Measurements from ENCODE around the gene RAB3IL1. TPM values are rescaled to one million over a fixed set of nuclear protein-coding genes. Genes with fewer than 3 reads are reported as not detected.
A peak's percentile ranks its signal among the peaks of the same experiment; 100 is the strongest.
"Not testable (repeated sequence)": the region's sequence is repeated elsewhere in the genome, so short reads cannot be mapped to it uniquely, and the experiment has no call there.

The RAB3IL1 gene
- total and polyA plus RNA-seq, 9 of the 15 experiments (the other 6 are each of a cell fraction or from before 2014, with no cell fraction given): 0.15 to 42.6 (median 15.5) TPM

GRCh38 chr11:61964666-61965271 is 47.4 kb upstream of the RAB3IL1 start:
- Histone ChIP-seq H3K36me3 (ENCODE audit: control insufficient read depth, insufficient read depth, low read length) (peaks cover 39% of the 10 kb centered on the region), H3K27ac (ENCODE audit: extremely low read depth, low read depth, low read length) (peak overlapping the region; percentile 40; the same call in 2 of the 3 replicates), H3K4me3 (peak overlapping the region; percentile 80), H3K4me2 (ENCODE audit: insufficient read depth, low read length) (peak overlapping the region; percentile 96), H3K79me2 (ENCODE audit: control insufficient read depth, insufficient read depth, low read length) (peaks cover 64% of the 10 kb centered on the region), H3K4me1 (replicated peaks in 1 of 2; ENCODE audit: control insufficient read depth in 2 of 2, insufficient read depth in 2 of 2, low read length in 2 of 2) (peaks cover 40 to 45% of the 10 kb centered on the region in 2 experiments), H3K9ac (ENCODE audit: insufficient read depth in 1 of 2, low read depth in 2 of 2, low read length in 2 of 2) (peak overlapping the region in 1 of 2 experiments; percentile 92; a peak in 2 of 4 replicates), H4K20me1 (replicated peaks; ENCODE audit: control insufficient read depth, insufficient read depth, low read length) (peaks cover 43% of the 10 kb centered on the region)
- H3K9me1 ChIP-seq (ENCODE audit: control insufficient read depth, insufficient read depth, low read length); FAIRE-seq; ATAC-seq; H3K27me3 ChIP-seq (ENCODE audit: control insufficient read depth in 2 of 2, insufficient read depth in 2 of 2, low read length in 2 of 2); H3K9me3 ChIP-seq (replicated peaks; ENCODE audit: control insufficient read depth, insufficient read depth, low read depth, low read length); H2AFZ ChIP-seq (ENCODE audit: low read depth, low read length); CTCF ChIA-PET (ENCODE audit: low intra/inter-chr PET ratio); TF ChIP-seq MYC (IDR thresholded peaks at IDR 0.05; ENCODE audit: low read depth, low read length): not testable (repeated sequence)
- 2% methylated on average over 9 of the region's 9 CpGs for WGBS (ENCODE audit: insufficient coverage, low coverage, missing lambda C conversion rate)
- intact Hi-C loops (cut with micrococcal nuclease) (loop anchor here (5.0 kb wide), 1 partner anchor 88 kb away; no protein-coding TSS in a partner anchor), in situ Hi-C loops (cut with MboI) (loop anchor here (5.0 kb wide), 1 partner anchor 63 kb away; no protein-coding TSS in a partner anchor)
- TSS peak; percentile 72 for BruUV-seq (replicated peaks)
- POLR2A ChIA-PET: interaction anchor here (0.6 to 11.8 kb wide), 39 partner anchors 6 to 923 kb away, joined by 3 to 327 read pairs (median 6); partner anchors contain the start of genes BEST1, FEN1, INCENP and RAB3IL1
- DNase-seq (ENCODE audit: extremely low read depth in 1 of 4, low spot score in 3 of 4): peak in 1 of 4 experiments; percentile 63
- TF ChIP-seq KDM1A (IDR thresholded peaks at IDR 0.05) (0 out of 4 replicates have a peak, but pooled peaks have one; percentile 23 to 43), HDAC1 (IDR thresholded peaks at IDR 0.05) (peak in 1 of 2 experiments; percentile 48; a peak in 2 of 4 replicates), POLR2AphosphoS5 (IDR thresholded peaks at IDR 0.05; ENCODE audit: control insufficient read depth, insufficient read depth, low read depth, low read length) (0 out of 2 replicates have a peak, but pooled peaks have one; percentile 7), MNT (conservative IDR thresholded peaks at IDR 0.05) (peak; percentile 87), ZNF175 (CRISPR knock-in tag; IDR thresholded peaks at IDR 0.05; ENCODE audit: low read depth) (0 out of 2 replicates have a peak, but pooled peaks have one; percentile 26), ZBTB9 (CRISPR knock-in tag; IDR thresholded peaks at IDR 0.05) (peak; percentile 72; the same call in 1 of the 2 replicates), ZEB2 (IDR thresholded peaks at IDR 0.05) (peak; percentile 48; the same call in 1 of the 2 replicates), MYC (CRISPR knock-in tag; IDR thresholded peaks at IDR 0.05; ENCODE audit: borderline replicate concordance, low read depth) (peak; percentile 11; the same call in 1 of the 2 replicates), ZBTB17 (CRISPR knock-in tag; IDR thresholded peaks at IDR 0.05) (peak; percentile 78; the same call in 1 of the 2 replicates), TGIF2 (CRISPR knock-in tag; IDR thresholded peaks at IDR 0.05) (peak; percentile 4; the same call in 1 of the 2 replicates), SUPT5H (IDR thresholded peaks at IDR 0.05) (peak; percentile 41)
- TF ChIP-seq, protein P1, sequence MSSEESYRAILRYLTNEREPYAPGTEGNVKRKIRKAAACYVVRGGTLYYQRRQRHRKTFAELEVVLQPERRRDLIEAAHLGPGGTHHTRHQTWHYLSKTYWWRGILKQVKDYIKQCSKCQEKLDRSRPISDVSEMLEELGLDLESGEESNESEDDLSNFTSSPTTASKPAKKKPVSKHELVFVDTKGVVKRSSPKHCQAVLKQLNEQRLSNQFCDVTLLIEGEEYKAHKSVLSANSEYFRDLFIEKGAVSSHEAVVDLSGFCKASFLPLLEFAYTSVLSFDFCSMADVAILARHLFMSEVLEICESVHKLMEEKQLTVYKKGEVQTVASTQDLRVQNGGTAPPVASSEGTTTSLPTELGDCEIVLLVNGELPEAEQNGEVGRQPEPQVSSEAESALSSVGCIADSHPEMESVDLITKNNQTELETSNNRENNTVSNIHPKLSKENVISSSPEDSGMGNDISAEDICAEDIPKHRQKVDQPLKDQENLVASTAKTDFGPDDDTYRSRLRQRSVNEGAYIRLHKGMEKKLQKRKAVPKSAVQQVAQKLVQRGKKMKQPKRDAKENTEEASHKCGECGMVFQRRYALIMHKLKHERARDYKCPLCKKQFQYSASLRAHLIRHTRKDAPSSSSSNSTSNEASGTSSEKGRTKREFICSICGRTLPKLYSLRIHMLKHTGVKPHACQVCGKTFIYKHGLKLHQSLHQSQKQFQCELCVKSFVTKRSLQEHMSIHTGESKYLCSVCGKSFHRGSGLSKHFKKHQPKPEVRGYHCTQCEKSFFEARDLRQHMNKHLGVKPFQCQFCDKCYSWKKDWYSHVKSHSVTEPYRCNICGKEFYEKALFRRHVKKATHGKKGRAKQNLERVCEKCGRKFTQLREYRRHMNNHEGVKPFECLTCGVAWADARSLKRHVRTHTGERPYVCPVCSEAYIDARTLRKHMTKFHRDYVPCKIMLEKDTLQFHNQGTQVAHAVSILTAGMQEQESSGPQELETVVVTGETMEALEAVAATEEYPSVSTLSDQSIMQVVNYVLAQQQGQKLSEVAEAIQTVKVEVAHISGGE (CRISPR knock-in tag; IDR thresholded peaks at IDR 0.05): 0 out of 6 replicates have a peak, but pooled peaks of 1 of the 3 experiments have one; percentile 42

All from K562 (cell line).